Nephron (organoid): Measurements from ENCODE around the gene MDN1.

Experiments used
- H3K27ac Mint-ChIP-seq, 3 experiments: 2 replicates each; pipeline ENCODE4 v1.8.0; 2020; ENCODE audit warnings: mixed read lengths in 3 of 3, mild to moderate bottlenecking in 2 of 3, moderate library complexity in 1 of 3
- H3K27me3 Mint-ChIP-seq: 2 replicates; pipeline ENCODE4 v1.8.0; 2021; ENCODE audit warnings: low read depth, mild to moderate bottlenecking, moderate library complexity, mixed read lengths
- H3K36me3 Mint-ChIP-seq: 2 replicates; pipeline ENCODE4 v1.8.0; 2020; ENCODE audit warnings: low read depth, mixed read lengths
- H3K4me1 Mint-ChIP-seq: 2 replicates; pipeline ENCODE4 v1.8.0; 2020; ENCODE audit warnings: mixed read lengths
- H3K4me3 Mint-ChIP-seq, 3 experiments: 2 replicates each; pipeline ENCODE4 v1.8.0; 2020; ENCODE audit warnings: mild to moderate bottlenecking in 3 of 3, mixed read lengths in 3 of 3, moderate library complexity in 2 of 3
- H3K9me3 Mint-ChIP-seq: 2 replicates; pipeline ENCODE4 v1.8.0; 2020; ENCODE audit warnings: mixed read lengths
- TF ChIP-seq, protein P1 (sequence below), 3 experiments: fragments of 200-600 bp; sonication (generic); IDR thresholded peaks; one replicate each; pipeline ENCODE4 v1.5.0; 2021; ENCODE audit warnings: antibody characterized with exemption in 3 of 3; ENCODE audit not compliant: unreplicated experiment in 3 of 3

The MDN1 gene

DNA sequence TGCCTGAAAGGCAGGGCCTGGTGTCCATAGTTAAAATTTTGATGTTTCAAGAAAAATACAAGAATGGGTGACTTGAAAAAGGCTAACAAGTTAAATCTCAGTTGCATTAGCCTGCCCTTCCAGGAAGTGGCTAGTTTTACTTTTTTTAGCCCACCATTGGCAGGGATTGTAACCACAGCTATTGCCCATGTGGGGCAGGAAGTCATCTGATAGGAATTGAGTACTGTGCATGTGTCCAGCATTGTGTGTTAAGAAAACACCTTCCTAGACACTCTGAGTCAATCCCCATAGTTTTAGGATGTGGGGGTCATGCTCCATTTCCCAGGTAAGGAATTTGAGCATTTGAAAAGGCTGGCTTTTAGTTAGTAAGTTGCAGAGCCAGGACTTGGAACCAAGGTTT lies 207.9 kb downstream of the MDN1 start:
- H3K36me3 Mint-ChIP-seq = peaks cover 24% of the 10 kb centered on the region
- TF ChIP-seq, protein P1, sequence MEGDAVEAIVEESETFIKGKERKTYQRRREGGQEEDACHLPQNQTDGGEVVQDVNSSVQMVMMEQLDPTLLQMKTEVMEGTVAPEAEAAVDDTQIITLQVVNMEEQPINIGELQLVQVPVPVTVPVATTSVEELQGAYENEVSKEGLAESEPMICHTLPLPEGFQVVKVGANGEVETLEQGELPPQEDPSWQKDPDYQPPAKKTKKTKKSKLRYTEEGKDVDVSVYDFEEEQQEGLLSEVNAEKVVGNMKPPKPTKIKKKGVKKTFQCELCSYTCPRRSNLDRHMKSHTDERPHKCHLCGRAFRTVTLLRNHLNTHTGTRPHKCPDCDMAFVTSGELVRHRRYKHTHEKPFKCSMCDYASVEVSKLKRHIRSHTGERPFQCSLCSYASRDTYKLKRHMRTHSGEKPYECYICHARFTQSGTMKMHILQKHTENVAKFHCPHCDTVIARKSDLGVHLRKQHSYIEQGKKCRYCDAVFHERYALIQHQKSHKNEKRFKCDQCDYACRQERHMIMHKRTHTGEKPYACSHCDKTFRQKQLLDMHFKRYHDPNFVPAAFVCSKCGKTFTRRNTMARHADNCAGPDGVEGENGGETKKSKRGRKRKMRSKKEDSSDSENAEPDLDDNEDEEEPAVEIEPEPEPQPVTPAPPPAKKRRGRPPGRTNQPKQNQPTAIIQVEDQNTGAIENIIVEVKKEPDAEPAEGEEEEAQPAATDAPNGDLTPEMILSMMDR (IDR thresholded peaks at IDR 0.05; ENCODE audit: unreplicated experiment in 3 of 3) = no peak
- no peaks in the 10 kb centered on the region for H3K4me1 Mint-ChIP-seq
- H3K9me3 Mint-ChIP-seq = no peaks in the 10 kb centered on the region
- no peak overlapping the region for H3K4me3 Mint-ChIP-seq
- H3K27me3 Mint-ChIP-seq = no peaks in the 10 kb centered on the region
- no peak overlapping the region for H3K27ac Mint-ChIP-seq

DNA sequence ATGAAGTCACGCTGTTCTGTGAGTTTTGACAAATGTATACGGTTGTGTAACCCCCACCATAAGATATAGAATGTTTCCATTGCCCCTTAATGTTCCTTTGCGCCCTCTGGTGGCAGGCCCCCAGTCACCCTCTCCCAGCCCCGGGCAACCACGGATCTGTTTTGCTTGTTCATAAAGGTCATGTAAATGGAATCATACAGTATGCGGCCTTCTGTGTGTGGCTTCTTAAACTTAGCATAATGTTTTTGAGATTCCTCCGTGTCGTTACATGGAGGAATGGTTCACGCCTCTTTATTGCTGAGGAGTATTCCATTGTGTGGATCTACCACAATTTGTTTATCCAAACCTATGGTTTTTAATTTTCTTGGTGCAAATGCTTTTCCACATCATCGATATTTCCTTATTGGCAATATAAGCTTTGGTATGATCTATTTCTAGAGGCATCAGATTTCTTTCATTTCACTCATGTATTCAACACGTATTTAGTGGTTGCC lies 209.4 kb downstream of the MDN1 start:
- H3K4me1 Mint-ChIP-seq = no peaks in the 10 kb centered on the region
- peaks cover 25% of the 10 kb centered on the region for H3K36me3 Mint-ChIP-seq
- H3K27ac Mint-ChIP-seq = no peak overlapping the region
- TF ChIP-seq, protein P1 (IDR thresholded peaks at IDR 0.05; ENCODE audit: unreplicated experiment in 3 of 3) = peak; percentile 38 to 63 (median 57)
- no peak overlapping the region for H3K4me3 Mint-ChIP-seq
- no peaks in the 10 kb centered on the region for H3K27me3 Mint-ChIP-seq
- no peaks in the 10 kb centered on the region for H3K9me3 Mint-ChIP-seq

DNA sequence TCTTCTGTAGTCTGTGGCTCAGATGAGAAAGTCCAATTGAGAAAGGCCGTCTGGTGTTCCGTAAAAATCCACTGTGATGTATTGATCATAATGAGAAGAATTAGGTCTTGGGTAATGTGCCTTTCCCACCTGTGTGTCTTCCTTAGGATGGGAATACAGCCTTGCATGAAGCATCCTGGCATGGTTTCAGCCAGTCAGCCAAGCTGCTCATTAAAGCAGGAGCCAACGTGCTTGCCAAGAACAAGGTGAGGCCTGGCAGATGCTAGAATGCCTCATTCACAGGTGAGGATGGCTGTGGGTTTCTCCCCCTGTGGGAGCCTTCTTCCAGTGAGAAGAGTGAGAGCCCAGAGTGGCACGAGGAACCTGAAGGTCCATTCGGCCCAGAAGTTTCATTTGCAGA lies 213.7 kb downstream of the MDN1 start:
- Mint-ChIP-seq H3K4me1 (peaks cover 6% of the 10 kb centered on the region), H3K4me3 (no peak overlapping the region), H3K27me3 (no peaks in the 10 kb centered on the region), H3K36me3 (peaks cover 19% of the 10 kb centered on the region), H3K27ac (no peak overlapping the region), H3K9me3 (no peaks in the 10 kb centered on the region)
- TF ChIP-seq, protein P1 (IDR thresholded peaks at IDR 0.05; ENCODE audit: unreplicated experiment in 3 of 3) = no peak

DNA sequence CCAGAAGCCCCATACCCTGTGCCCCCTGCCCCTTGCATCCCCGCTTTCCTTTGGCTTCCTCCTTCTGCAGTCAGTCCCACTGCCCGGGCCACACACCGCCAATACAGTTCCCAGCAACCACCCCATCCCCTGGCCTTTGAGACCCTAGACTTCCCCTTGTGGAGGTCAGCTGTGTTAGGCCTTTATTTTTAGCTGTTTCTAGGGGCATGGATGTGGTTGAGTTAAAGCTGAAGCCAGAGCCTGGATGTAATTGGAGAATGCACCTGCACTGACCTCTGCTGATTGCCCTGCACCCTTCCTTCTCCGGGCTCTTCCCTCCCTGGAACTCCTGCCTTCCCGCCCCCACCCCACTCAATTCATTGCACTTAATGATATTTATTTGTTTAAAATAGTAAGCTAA lies 214.9 kb downstream of the MDN1 start:
- no peak overlapping the region for H3K4me3 Mint-ChIP-seq
- H3K27ac Mint-ChIP-seq = no peak overlapping the region
- no peaks in the 10 kb centered on the region for H3K27me3 Mint-ChIP-seq

DNA sequence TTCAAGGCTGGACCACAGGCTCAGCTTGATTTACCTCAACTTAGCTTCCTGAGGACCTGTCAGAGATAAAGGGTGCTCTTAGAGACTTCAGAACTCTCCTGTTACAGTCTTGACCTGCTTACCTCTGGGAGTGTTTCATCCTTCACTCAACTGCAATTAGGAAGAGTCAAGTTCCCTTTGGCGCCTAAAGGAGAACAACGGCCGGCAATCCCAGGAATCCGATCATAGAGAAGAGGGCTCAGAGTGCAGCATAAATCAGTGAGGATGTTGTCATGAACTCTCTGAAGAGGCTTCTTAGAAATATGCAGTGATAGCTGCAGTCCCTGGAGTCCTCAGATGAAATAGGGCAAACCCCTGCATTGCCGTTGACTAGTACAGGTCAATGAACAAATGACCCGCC lies 217.4 kb downstream of the MDN1 start:
- H3K27ac Mint-ChIP-seq = no peak overlapping the region
- H3K4me3 Mint-ChIP-seq = no peak overlapping the region
- H3K4me1 Mint-ChIP-seq = peaks cover 6% of the 10 kb centered on the region
- TF ChIP-seq, protein P1 (IDR thresholded peaks at IDR 0.05; ENCODE audit: unreplicated experiment in 3 of 3) = no peak
- no peaks in the 10 kb centered on the region for H3K27me3 Mint-ChIP-seq
- peaks cover 11% of the 10 kb centered on the region for H3K36me3 Mint-ChIP-seq
- no peaks in the 10 kb centered on the region for H3K9me3 Mint-ChIP-seq

More for the DNA sequence above, 214.9 kb downstream of the MDN1 start:
- Mint-ChIP-seq H3K36me3 (peaks cover 13% of the 10 kb centered on the region), H3K9me3 (no peaks in the 10 kb centered on the region), H3K4me1 (peaks cover 6% of the 10 kb centered on the region)
- TF ChIP-seq, protein P1 (IDR thresholded peaks at IDR 0.05; ENCODE audit: unreplicated experiment in 3 of 3) = no peak

DNA sequence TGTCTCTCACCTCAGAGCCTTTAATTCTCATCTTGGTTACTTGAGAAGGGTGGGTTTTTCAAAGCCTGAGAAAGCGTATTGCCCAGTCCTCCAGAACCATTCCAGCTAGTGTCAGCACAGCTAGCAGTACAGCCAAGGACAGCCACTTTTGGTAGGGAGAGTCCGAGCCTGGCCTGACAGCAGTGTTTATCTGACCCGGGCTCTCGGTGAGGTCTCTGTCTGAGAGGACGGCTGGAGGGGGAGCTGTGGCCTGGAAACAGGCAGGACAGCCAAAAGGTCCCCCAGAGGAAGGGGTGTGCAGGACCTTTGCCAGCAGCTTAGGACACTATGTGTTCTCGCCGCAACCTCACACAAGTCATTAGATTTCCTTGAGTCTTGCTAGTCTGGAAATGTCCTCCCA lies 219.9 kb downstream of the MDN1 start:
- TF ChIP-seq, protein P1 (IDR thresholded peaks at IDR 0.05; ENCODE audit: unreplicated experiment in 3 of 3) = no peak
- no peaks in the 10 kb centered on the region for H3K27me3 Mint-ChIP-seq
- peak overlapping the region in 1 of 3 experiments; percentile 77 for H3K27ac Mint-ChIP-seq
- no peak overlapping the region for H3K4me3 Mint-ChIP-seq
- H3K36me3 Mint-ChIP-seq = peaks cover 10% of the 10 kb centered on the region
- H3K4me1 Mint-ChIP-seq = peaks cover 6% of the 10 kb centered on the region
- H3K9me3 Mint-ChIP-seq = no peaks in the 10 kb centered on the region
